Activated B cell treated with CpG ODN at 0.5 μM for 24 hours (primary cell): Measurements from ENCODE around the gene SPACDR. TPM values are rescaled to one million over a fixed set of nuclear protein-coding genes. Genes with fewer than 3 reads are reported as not detected.

Experiments used
- ATAC-seq: fragments of 200-7000 bp; cut with Tn5 transposase; one replicate; pipeline ENCODE4 v1.10.0; 2021; ENCODE audit warnings: low read depth, mild to moderate bottlenecking, moderate library complexity
- CTCF ChIA-PET: fragments of 350-600 bp; sonication (Branson Sonifier 250); formaldehyde crosslinking; loops from one replicate; lab custom pipeline; 2021; ENCODE audit warnings: antibody characterized with exemption; lab: Charles Lee
- POLR2A ChIA-PET: fragments of 350-600 bp; sonication (Branson Sonifier 250); formaldehyde crosslinking; loops from one replicate; lab custom pipeline; 2021; ENCODE audit warnings: antibody characterized with exemption; lab: Charles Lee
- DNase-seq: peaks from one replicate; pipeline ENCODE4 v3.0.0; 2022
- H3K27ac Mint-ChIP-seq: one replicate; pipeline ENCODE4 v1.8.0; 2020; ENCODE audit warnings: mixed read lengths
- H3K27me3 Mint-ChIP-seq: one replicate; pipeline ENCODE4 v1.8.0; 2021; ENCODE audit warnings: mixed read lengths
- H3K36me3 Mint-ChIP-seq: one replicate; pipeline ENCODE4 v1.8.0; 2021; ENCODE audit warnings: low read depth, mixed read lengths
- H3K4me1 Mint-ChIP-seq: one replicate; pipeline ENCODE4 v1.8.0; 2021; ENCODE audit warnings: mixed read lengths
- H3K4me3 Mint-ChIP-seq: one replicate; pipeline ENCODE4 v1.8.0; 2020; ENCODE audit warnings: mild to moderate bottlenecking, mixed read lengths
- H3K9me3 Mint-ChIP-seq: one replicate; pipeline ENCODE4 v1.8.0; 2020; ENCODE audit warnings: mixed read lengths
- intact Hi-C: fragments of 100-400 bp; cut with micrococcal nuclease; formaldehyde crosslinking; loops from one replicate; pipeline ENCODE4 v1.15.1; 2024
- total RNA-seq: library from RNA; stranded (reverse); gene quantifications from 2 replicates; pipeline ENCODE4 v1.2.3, GENCODE V29; 2022
- TF ChIP-seq, protein P1 (sequence below): fragments of 200-600 bp; IDR thresholded peaks from one replicate; pipeline ENCODE4 v1.8.0; 2022; ENCODE audit warnings: antibody characterized with exemption, mild to moderate bottlenecking

Gene SPACDR
- total RNA-seq, 1 donor from 2014 or later, result 2.3 TPM

DNA sequence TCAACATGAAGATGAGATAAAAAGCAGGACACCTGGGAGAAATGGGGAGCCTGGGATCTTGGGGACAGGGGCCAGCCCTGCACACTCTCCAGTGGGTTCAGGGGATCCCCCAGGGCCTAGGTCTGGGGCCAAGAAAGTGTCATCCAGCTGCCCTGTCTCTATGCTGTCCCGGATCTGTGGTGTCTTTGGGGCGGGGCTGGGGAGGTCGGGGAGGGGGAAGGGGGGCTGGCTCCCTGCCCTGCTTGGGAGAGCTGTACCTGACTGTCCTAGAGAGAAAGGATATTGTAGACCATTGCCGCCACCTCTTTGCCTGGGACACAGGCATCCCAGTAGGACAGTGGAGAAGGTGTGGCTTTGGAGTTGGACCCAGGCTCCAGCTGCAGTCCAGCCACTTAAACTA is 7.0 kb upstream of the SPACDR start:
- DNase-seq, result no peak
- CTCF ChIA-PET, result interaction anchor here (0.8 to 3.9 kb wide), 5 partner anchors 12 to 254 kb away, joined by 3 to 33 read pairs (median 11); partner anchors contain the start of gene FBXO24
- POLR2A ChIA-PET, result interaction anchor here (0.5 to 0.8 kb wide), 2 partner anchors 75 to 86 kb away, joined by 3 to 5 read pairs; no protein-coding TSS in a partner anchor
- Mint-ChIP-seq H3K4me1 (peaks cover 37% of the 10 kb centered on the region), H3K27me3 (no peaks in the 10 kb centered on the region), H3K36me3 (peaks cover 49% of the 10 kb centered on the region), H3K9me3 (no peaks in the 10 kb centered on the region), H3K27ac (no peak overlapping the region), H3K4me3 (no peak overlapping the region)
- TF ChIP-seq, protein P1, sequence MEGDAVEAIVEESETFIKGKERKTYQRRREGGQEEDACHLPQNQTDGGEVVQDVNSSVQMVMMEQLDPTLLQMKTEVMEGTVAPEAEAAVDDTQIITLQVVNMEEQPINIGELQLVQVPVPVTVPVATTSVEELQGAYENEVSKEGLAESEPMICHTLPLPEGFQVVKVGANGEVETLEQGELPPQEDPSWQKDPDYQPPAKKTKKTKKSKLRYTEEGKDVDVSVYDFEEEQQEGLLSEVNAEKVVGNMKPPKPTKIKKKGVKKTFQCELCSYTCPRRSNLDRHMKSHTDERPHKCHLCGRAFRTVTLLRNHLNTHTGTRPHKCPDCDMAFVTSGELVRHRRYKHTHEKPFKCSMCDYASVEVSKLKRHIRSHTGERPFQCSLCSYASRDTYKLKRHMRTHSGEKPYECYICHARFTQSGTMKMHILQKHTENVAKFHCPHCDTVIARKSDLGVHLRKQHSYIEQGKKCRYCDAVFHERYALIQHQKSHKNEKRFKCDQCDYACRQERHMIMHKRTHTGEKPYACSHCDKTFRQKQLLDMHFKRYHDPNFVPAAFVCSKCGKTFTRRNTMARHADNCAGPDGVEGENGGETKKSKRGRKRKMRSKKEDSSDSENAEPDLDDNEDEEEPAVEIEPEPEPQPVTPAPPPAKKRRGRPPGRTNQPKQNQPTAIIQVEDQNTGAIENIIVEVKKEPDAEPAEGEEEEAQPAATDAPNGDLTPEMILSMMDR, result no peak
- no peak for ATAC-seq
- intact Hi-C loops, result no loop called here

DNA sequence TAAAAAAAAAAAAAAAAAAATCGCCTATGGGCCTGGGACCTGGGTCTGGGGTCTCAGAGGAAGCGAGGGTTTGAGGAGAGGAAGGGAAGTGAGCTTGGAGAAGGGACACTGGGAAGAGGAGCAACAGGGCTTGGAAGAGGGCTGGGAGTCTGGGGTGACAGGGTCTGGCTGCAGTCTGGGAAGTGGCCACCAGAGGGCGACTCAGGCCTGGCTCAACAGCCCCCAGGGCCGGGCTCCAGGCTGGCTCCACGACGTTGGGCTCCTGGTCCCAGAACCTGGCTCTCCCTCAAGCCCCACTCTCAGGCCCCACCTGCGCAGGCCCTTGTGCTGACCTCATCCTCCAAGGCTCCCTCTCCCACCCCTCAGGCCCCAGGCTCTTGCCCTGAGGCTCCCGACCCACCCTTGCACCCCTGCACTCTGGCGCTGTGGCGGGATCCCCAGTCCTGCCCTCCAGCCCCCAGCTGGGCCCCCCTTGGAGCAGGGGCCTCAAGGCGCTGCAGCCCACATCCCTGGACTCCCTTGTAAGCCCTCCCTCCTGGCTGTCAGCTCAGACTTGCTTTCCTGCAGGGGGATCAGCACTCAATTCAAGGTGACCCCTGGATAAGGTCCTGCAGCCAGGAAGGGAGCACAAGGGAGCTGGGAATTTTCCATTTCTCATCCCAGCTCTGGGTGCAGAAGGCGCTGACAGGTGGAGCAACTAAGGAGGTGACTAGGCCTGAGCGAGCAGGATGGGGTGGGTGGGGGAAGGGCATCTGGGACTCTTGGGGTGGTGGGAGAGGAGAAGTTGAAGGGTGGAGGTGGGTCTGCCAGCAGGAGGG is 5.4 kb upstream of the SPACDR start:
- Mint-ChIP-seq H3K9me3 (no peaks in the 10 kb centered on the region), H3K27me3 (no peaks in the 10 kb centered on the region), H3K36me3 (peaks cover 47% of the 10 kb centered on the region), H3K27ac (peak overlapping the region; percentile 46), H3K4me3 (no peak overlapping the region), H3K4me1 (peaks cover 24% of the 10 kb centered on the region)
- intact Hi-C loops, result loop anchor here (1.0 to 2.0 kb wide), 6 partner anchors 10 to 383 kb away; partner anchors contain the start of genes NYAP1, SLC12A9 and TSC22D4
- CTCF ChIA-PET, result interaction anchor here (0.7 to 3.9 kb wide), 11 partner anchors 9 to 236 kb away, joined by 3 to 33 read pairs (median 4); partner anchors contain the start of genes POP7 and TSC22D4
- peak; percentile 81 for DNase-seq
- peak; percentile 91 for ATAC-seq
- POLR2A ChIA-PET, result interaction anchor here (0.7 to 1.2 kb wide), 2 partner anchors 10 to 40 kb away, joined by 3 read pairs; partner anchors contain the start of gene ZCWPW1
- TF ChIP-seq, protein P1, result no peak

DNA sequence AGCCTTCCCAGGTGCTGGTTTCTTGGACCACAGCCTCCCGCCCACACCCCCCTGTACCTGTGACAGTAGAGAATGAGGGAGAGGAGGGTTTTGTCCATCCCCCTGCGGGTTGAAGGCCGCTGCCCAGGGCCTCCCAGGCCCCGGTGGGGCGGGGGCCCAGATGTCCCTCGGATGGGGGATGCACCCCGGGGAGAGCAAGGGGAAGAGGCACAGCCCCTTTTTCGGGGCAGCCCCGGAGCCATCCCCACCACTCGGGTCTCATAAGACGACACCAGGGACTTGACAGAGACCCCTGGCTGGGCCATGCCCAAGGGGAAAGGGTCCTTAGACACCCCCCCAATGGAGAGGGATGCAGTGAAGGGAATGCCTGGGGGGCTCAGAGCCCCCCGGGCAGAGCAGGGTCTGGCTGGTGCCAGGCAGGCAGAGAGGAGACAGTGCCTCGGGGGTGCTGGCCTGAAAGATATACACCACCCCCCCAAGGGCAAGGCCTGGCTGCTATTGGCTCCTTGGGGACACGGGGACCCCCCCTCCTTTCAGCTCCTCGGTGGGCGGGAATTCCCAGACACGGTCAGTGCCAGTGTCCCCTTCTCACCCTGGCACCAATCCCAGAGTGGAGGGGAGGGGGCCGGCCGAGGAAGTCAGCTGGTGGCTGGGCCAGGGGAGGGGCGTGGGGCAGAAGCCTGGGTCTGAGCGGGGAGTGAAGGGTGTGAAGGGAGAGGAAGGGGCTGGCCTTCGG is 3.7 kb upstream of the SPACDR start:
- intact Hi-C loops, result loop anchor here (2.0 kb wide), 2 partner anchors 225 to 385 kb away; partner anchors contain the start of gene SLC12A9

DNA sequence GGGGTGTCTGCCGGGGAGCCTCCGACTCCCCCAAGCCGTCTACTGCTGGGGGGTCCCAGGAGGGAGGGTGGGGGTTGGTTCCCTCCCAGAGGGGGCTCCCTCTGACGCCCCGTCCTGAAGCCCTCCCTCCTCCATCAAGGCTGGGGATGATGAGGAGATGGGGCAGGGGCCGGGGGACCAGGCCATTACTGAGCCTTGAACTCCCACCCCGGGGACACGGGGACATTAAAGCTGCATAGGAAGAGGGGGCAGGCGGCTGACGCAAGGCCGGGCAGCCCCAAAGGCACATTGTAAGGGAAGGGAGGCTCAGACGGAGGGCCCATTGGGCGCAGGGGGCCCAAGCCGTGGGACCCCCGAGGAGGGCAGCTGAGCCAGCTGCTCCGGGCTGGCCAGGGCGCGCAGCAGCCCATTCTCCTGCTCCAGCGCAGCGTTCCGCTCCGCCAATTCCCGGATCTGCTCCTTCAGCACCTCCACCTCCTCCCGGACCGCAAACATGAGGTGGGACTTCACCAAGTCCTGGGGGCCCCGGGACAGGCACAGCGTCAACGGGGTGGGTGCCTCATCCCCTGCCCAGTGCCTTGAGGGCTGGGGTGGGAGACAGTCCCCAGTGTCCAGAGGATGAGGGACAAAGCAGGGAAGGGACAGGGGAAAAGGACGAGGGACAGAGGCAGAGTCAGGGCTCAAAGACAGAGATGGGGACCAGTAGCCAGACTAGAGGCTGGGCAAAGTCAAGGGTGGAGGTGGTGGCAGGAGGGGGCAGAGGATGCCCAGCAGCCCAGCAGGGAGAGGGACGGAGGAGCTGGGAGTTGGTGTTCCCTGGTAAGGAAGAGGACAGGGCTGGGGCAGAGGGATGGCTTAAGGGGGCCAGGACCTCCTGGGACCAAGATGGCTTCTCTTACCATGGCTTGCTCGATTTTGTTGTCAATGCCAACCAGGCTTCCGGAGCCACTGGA is 2.9 kb upstream of the SPACDR start:
- Mint-ChIP-seq H3K4me3 (no peak overlapping the region), H3K27ac (no peak overlapping the region), H3K9me3 (no peaks in the 10 kb centered on the region), H3K36me3 (peaks cover 40% of the 10 kb centered on the region), H3K27me3 (no peaks in the 10 kb centered on the region), H3K4me1 (peaks cover 6% of the 10 kb centered on the region)
- intact Hi-C loops, result no loop called here
- no peak for DNase-seq
- ATAC-seq, result no peak
- ChIA-PET POLR2A (interaction anchor here (1.4 kb wide), 1 partner anchor 13 kb away, joined by 4 read pairs; no protein-coding TSS in a partner anchor), CTCF (interaction anchor here (2.3 kb wide), 1 partner anchor 93 kb away, joined by 10 read pairs; no protein-coding TSS in a partner anchor)
- TF ChIP-seq, protein P1, result no peak

More for the DNA sequence above, 3.7 kb upstream of the SPACDR start:
- Mint-ChIP-seq H3K4me1 (peaks cover 9% of the 10 kb centered on the region), H3K4me3 (no peak overlapping the region), H3K27ac (no peak overlapping the region), H3K36me3 (peaks cover 41% of the 10 kb centered on the region), H3K9me3 (no peaks in the 10 kb centered on the region), H3K27me3 (no peaks in the 10 kb centered on the region)
- ChIA-PET CTCF (interaction anchor here (1.7 to 3.9 kb wide), 2 partner anchors 15 to 92 kb away, joined by 8 to 33 read pairs; no protein-coding TSS in a partner anchor), POLR2A (interaction anchor here (1.4 kb wide), 1 partner anchor 12 kb away, joined by 4 read pairs; no protein-coding TSS in a partner anchor)
- TF ChIP-seq, protein P1, result no peak
- DNase-seq, result no peak
- no peak for ATAC-seq
